VCaP (cell line): ENCODE results near the gene RPTOR.
"Not testable (repeated sequence)": the region's sequence is repeated elsewhere in the genome, so short reads cannot be mapped to it uniquely, and the experiment has no call there.

Source experiments
- H3K27ac ChIP-seq: fragments of 450-650 bp; 2 replicates; pipeline ENCODE4 v1.5.1; 2017
- CTCF ChIP-seq: fragments of 450-650 bp; conservative IDR thresholded peaks from 2 replicates; pipeline ENCODE4 v1.5.1; 2017; ENCODE audit warnings: mild to moderate bottlenecking, moderate library complexity

The RPTOR gene

GRCh38 chr17:80811181-80812105 is 266.8 kb downstream of the RPTOR start:
- no peak for TF ChIP-seq CTCF
- no peak overlapping the region for H3K27ac ChIP-seq

GRCh38 chr17:80812362-80813088 is 267.9 kb downstream of the RPTOR start:
- no peak overlapping the region for H3K27ac ChIP-seq
- no peak for TF ChIP-seq CTCF

- H3K27ac ChIP-seq = no peak overlapping the region
- TF ChIP-seq CTCF = no peak
Observed at GRCh38 chr17:80813318-80813717, 268.7 kb downstream of the RPTOR start.

- no peak overlapping the region for H3K27ac ChIP-seq
- no peak for TF ChIP-seq CTCF
Observed at GRCh38 chr17:80814491-80814890, 269.9 kb downstream of the RPTOR start.

- no peak for TF ChIP-seq CTCF
- no peak overlapping the region for H3K27ac ChIP-seq
Observed at GRCh38 chr17:80815151-80815681, 270.6 kb downstream of the RPTOR start.

GRCh38 chr17:80815718-80816117 is 271.1 kb downstream of the RPTOR start:
- not testable (repeated sequence) for H3K27ac ChIP-seq

- TF ChIP-seq CTCF = no peak
- H3K27ac ChIP-seq = no peak overlapping the region
Observed at GRCh38 chr17:80816241-80817103, 271.8 kb downstream of the RPTOR start.
